Activated gamma-delta T cell treated with Interleukin-2 at 50 U/mL for 16 hours (primary cell): Measurements from ENCODE around the gene HIF1A.
"Not testable (repeated sequence)": the region's sequence is repeated elsewhere in the genome, so short reads cannot be mapped to it uniquely, and the experiment has no call there.

Source experiments
- DNase-seq: peaks from one replicate; pipeline ENCODE4 v3.0.0-alpha.2; 2020

Gene HIF1A

GRCh38 chr14:61749867-61750266, 54.6 kb downstream of the HIF1A start:
- DNase-seq: no peak

- DNase-seq: peak; percentile 67
These were observed 55.6 kb downstream of the HIF1A start for GRCh38 chr14:61750708-61751474.

- DNase-seq: no peak
These were observed 56.2 kb downstream of the HIF1A start for GRCh38 chr14:61751475-61751989.

- no peak for DNase-seq
These were observed 57.3 kb downstream of the HIF1A start for GRCh38 chr14:61752626-61753025.

GRCh38 chr14:61753631-61754030, 58.3 kb downstream of the HIF1A start:
- no peak for DNase-seq

- no peak for DNase-seq
These were observed 59.5 kb downstream of the HIF1A start for GRCh38 chr14:61754627-61755381.

GRCh38 chr14:61755382-61755742, 60.0 kb downstream of the HIF1A start:
- DNase-seq: not testable (repeated sequence)

GRCh38 chr14:61756135-61756534, 60.8 kb downstream of the HIF1A start:
- DNase-seq: no peak

- no peak for DNase-seq
These were observed 64.6 kb downstream of the HIF1A start for GRCh38 chr14:61759878-61760277.

GRCh38 chr14:61761557-61761956, 66.2 kb downstream of the HIF1A start:
- no peak for DNase-seq

- DNase-seq: peak; percentile 97
These were observed 66.9 kb downstream of the HIF1A start, which contains the start of gene SNAPC1 for GRCh38 chr14:61761959-61762786. SNAPC1 (plus strand) TSS chr14:61762420; CDS start chr14:61762461, 41 bp downstream.

GRCh38 chr14:61764342-61765122, 69.2 kb downstream of the HIF1A start:
- DNase-seq: no peak

- no peak for DNase-seq
These were observed 70.1 kb downstream of the HIF1A start for GRCh38 chr14:61765225-61765943.

GRCh38 chr14:61766151-61766550, 70.8 kb downstream of the HIF1A start:
- no peak for DNase-seq

- DNase-seq: no peak
These were observed 72.9 kb downstream of the HIF1A start for GRCh38 chr14:61768240-61768639.

GRCh38 chr14:61769893-61770292, 74.6 kb downstream of the HIF1A start:
- DNase-seq: no peak

- DNase-seq: no peak
These were observed 79.5 kb downstream of the HIF1A start for GRCh38 chr14:61774861-61775260.

- no peak for DNase-seq
These were observed 84.8 kb downstream of the HIF1A start for GRCh38 chr14:61780125-61780524.

GRCh38 chr14:61797309-61797708, 102.0 kb downstream of the HIF1A start:
- no peak for DNase-seq
